HG03354 (cell line): ENCODE results near the gene CAD.
"Not testable (repeated sequence)": the region's sequence is repeated elsewhere in the genome, so short reads cannot be mapped to it uniquely, and the experiment has no call there.

Experiments
- ATAC-seq: cut with Tn5 transposase; IDR thresholded peaks from one replicate; pipeline ENCODE4 v1.9.1; 2021; ENCODE audit warnings: mild to moderate bottlenecking; ENCODE audit not compliant: unreplicated experiment, poor library complexity, severe bottlenecking

CAD gene

DNA sequence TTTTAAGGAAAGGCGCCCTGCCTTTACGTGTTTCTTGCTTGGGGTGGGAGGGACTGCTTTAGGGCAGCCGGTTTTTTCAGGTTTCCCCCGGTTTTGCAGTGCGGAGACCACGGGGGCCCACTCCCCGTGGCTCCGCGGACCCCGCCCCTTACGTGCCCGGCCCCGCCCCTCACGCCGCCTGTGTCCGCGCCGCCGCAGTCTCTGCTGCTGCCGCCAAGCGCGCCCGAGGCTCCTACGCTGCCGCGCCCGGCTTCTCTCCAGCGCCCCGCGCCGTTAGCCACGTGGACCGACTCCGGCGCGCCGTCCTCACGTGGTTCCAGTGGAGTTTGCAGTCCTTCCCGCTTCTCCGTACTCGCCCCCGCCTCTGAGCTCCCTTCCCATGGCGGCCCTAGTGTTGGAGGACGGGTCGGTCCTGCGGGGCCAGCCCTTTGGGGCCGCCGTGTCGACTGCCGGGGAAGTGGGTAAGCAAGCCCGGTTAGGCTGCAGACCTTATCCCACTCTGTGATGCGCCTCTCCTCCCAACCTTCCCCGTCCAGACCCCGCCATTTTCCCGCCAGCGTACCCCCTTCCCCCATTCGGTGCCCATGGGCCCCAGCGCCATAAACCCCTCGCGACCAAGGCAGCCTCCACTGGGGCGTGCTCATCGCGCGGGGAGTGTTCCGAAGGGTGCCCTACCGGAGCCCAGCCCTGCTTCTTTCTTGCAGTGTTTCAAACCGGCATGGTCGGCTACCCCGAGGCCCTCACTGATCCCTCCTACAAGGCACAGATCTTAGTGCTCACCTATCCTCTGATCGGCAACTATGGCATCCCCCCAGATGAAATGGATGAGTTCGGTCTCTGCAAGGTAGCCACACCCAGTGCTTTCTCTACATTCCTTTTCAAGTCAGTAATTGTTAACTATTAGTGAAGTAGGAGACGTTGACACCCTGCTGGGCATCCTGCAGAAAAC lies at the start of gene CAD:
Gene CAD, plus strand, starts transcription at position 197 of the 949 bp plus-strand sequence. Its CDS starts 183 bp downstream, at position 380.
- ATAC-seq: peak; percentile 80

DNA sequence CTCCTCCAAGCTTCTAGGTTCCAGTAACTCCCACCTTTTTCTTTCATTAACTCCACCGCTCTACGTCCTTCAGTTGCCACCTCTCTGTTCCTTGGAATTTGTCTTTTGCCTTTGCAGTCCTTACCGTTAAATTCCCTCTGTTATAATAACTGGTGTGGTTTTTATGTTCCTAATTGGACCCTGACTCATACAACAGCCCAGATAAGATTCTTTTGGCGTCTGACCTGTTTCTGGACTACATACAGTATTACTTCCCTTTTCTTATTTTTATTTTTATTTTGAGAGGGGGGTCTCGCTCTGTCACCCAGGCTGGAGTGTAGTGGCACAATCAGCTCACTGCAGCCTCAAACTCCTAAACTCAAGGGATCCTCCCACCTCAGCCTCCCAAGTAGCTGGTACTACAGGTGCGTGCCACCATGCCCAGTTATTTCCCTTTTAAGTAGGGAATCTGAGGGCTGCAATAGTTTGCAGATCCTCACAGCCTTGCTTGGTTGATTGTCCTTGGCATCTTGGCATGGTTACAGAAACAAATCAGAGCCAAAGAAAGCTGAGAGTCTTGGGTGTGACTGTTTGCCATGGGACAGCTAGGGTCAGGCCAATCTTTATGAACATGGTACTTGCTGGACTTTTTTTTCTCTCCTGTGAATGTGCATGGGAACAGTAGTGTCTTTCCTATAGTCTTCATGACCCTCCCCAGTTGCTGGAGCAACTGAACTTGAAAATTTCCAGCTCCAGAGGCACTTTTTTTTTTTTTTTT lies 46.4 kb upstream of the CAD start:
- ATAC-seq: no peak

DNA sequence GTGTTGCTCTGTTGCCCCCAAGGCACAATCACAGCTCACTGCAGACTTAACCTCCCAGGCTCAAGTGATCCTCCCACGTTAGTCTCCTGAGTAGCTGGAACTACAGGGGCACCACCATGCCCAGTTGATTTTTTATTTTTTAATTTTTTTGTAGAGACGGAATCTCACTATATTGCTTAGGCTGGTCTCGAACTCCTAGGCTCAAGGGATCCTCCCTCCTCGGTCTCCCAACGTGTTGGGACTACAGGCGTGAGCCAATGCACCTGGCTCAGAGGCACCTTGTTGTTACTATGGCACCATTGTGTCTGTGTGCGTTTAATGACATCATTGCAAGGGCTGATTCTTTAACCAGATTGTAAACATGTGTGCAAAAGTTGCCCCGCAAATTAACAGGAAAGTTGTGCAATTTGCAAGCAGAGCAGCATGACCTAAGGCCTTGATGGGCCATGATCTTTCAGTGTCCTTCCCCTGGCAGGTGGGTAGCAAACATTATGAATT lies 45.8 kb upstream of the CAD start:
- no peak for ATAC-seq

DNA sequence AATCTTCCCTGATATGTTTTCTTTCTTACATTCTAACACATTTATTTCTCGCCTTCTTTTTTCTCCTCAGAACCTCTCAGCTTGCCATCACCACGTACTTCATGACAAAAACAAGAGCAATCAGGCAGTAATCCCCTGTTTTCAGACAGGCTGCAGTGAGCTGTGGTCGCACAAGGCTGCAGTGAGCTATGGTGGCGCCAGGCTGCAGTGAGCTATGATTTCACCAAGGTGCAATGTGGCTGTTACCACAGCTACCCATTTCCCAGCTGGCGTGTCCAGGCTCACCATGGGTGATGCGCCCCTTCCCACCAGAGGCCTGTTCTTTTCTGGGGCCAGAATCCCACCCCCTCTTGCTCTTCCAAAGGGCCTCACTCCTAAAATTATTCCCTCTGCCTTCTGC lies 42.5 kb upstream of the CAD start:
- no peak for ATAC-seq

DNA sequence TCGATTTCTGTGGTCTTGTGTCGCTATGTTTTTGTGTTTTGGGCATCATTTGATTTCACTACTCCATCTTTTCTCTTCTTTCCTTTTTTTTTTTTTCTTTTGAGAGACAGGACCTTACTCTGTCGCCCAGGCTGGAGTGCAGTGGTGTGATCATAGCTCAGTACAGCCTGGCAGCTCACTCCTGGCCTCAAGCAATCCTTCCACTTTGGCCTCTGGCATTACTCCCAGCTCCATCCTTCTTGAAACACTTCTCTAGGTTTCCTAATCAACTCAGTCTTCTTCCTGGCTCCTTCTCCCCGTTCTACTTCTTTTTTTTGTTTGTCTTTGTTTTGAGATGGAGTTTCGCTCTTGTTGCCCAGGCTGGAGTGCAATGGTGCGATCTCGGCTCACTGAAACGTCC lies 41.8 kb upstream of the CAD start:
- ATAC-seq: no peak

DNA sequence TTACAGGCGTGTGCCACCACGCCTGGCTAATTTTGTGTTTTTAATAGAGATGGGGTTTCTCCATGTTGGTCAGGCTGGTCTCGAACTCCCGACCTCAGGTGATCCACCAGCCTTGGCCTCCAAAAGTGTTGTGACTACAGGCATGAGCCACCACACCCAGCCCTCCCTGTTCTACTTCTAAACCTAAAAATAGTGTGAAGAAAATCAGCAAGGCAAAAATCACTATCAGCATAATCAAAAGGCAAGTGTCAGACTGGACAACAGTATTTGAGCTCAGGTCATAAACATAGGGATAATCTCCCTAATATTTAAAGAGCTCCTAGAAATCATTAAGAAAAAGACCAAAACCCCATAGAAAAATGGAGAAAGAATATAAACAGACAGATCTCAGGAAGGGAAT lies 41.4 kb upstream of the CAD start:
- not testable (repeated sequence) for ATAC-seq

DNA sequence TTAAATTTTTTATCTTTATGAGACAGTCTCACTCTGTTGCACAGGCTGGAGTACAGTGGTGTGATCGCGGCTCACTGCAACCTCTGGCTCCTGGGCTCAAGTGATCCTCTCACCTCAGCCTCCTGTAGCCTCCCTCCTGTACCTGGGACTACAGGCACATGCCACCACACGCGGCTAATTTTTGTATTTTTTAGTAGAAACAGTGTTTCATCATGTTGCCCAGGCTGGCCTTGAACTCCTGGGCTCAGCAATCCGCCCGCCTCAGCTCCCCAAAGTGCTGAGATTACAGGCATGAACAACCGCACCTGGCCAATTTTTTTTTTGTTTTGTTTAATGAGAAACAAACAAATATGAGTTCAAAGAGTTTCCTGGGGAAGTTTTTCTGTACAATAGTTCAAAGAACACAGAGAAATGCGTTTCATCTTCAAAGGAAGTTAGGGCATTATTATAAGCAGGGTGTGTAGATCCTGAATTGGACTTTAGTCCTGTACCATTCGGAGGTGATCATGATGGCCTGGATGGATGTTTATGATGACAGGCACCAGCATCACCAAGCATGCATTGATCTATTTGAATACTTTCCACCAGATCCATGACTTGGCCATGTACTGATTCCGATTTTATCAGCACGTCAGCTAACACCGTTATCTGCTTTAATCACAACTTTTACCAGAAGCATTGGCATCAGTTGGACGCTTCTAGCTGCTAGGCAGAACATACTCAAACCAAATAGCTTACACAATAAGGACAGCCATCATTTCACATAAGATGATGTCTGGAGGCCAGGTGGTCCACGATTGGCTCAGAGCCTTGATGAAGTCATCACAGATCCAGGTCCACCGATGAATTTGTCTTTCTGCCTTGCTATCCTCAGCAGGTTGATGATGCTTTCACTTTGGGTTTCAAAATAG lies 39.5 kb upstream of the CAD start:
- ATAC-seq: no peak

DNA sequence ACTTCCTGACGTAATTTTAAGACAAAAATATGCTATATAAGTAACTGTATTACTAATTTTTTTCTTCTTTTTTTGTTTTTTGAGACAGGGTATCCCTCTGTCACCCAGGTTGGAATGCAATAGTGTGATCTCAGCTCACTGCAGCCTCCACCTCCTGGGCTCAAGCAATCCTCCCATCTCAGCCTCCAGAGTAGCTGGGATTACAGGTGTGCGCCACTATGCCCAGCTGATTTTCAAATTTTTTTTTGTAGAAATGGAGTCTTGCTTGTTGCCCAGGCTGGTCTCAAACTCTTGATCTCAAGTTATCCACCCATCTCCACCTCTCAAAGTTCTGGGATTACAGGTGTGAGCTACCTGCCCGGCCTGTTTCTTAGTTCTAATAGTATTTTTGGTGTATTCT lies 38.7 kb upstream of the CAD start:
- ATAC-seq: no peak

DNA sequence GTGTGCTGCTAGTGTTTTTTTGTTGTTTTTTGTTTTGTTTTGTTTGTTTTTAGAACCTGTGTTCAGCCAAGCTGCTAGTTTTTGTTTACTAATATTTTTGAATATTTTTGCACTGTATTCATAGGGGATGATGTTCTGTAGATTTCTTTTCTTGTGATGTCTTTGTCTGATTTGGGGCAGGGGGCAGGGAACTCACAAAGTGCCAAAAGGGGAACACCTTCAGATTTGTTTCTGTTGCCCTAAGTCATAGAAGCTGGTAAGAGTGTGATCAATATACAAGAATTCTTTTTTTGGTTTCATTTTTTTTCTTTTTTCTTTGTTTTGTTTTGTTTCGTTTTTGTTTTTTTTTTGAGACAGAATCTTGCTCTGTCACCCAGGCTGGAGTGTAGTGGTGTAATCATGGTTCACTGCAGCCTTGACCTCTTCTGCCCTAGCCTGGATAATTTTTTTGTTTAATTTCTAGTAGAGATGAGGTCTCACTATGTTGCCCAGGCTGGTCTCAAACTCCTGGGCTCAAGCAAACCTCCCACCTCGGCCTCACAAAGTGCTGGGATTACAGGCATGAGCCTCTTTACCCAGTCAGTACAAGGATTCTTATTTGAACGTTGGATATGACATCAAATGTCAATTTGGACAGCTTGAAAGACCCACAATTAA lies 37.7 kb upstream of the CAD start:
- ATAC-seq: no peak

DNA sequence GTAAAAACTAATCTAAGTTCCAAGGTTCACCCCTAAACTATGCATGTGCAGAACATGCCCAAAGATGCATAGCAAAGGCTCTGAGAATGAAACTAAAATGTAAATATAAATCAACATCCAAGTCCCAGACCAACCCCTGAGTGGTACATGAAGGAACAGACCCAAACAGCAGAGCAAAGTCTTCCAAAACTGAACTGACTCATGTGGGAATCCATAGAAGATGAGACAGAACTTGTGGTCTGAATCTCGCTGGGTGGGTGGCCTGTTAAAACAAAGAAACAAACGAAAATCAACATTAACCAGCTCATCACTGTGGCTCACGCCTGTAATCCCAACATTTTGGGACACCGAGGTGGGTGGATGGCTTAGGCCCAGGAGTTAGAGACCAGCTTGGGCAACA lies 34.8 kb upstream of the CAD start:
- no peak for ATAC-seq

DNA sequence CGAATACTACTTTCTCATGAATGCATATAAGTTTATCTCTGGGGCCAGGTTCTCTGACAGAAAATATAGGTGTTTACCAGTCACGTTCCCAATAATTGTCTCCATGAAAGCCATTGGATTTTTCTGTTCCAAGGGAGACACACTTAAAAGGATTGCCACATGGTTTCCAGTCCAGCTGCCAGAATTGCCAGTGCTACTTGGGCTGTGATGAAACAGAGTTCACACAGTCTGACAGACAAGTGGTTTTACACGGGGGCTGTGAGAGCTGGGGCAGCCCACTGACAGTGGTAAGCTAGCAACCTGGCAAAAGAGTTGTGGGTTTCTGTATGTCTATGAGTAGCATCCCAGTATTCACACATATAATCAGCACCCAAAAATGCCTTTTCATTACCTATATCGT lies 33.1 kb upstream of the CAD start:
- ATAC-seq: no peak

DNA sequence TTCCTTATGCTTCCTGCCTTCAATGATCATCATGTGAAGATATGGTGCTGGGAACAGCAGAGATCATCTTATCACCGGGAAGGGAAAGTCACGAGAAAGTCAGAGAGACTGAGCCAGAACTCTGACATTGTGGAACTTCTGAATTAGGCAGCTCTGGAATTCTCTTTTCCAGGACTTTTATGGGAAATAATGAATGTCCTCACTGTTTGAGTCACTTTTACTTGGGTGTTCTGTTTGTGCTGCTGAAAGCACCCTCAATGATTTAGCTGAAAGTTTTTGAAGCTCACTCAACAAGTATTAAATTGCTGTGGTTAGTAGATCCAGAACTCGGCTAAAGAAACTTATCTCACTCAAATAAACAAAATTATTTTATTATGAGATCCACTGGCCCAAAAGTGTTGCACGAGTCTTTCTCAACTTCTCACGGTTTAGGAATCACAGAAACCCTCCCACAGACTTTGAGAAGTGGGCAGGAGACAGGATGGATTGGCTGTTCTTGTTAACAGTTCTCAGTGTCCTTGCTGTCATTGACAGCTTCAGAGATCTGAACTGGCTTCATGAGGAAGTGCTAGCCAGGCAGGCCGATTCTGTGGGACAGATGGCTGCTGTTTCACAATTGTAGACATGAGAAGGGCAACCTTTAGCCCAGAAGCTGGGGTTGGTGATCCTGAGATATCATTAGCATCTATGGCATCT lies 31.7 kb upstream of the CAD start:
- no peak for ATAC-seq

DNA sequence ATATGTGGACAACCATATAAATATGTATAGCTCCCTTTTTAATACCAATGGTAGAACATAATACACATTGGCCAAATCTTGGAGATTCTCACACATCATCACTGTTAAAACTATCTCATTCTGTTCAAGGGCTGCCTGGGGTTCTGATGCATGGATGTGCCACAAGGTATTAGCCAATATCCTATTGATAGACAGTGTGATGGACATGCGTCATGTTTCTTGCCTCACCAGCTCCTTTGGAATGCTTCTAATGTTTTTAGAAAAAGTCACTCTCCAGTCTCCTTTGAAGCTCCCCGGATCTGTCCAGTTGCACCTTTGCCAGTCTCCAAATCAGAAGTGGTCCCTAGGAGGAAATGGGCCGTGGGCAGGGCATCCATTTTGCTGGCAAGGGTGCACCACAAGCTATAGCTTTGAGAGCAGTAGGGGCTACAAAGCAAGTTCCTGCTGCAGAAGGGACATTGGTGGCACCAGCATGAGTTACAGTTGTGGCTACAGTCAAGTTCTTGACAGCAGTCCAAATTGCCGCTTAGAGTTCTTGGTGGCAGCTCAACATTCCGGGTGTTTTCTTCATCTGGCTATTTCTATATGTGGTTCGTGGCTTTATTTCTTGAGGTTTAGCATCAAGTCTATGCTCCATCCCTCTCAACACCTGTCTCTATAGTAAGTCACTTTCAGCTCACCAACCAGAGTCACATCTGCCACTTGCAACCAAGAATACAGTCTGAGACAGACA lies 30.4 kb upstream of the CAD start:
- no peak for ATAC-seq

DNA sequence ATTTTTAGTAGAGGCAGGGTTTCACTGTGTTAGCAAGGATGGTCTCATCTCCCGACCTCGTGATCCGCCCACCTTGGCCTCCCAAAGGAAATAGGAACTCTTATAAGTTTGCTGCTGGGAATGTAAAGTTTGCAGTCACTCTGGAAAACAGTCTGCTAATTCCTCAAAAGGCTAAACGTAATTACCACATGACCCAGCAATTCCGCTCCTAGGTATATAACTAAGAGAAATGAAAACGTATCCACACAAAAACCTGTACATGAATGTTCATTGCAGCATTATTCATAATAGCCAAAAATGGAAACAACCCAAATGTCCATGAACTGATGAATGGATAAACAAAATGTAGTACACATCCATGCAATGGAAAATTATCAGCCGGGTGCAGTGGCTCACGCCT lies 27.2 kb upstream of the CAD start:
- ATAC-seq: no peak

DNA sequence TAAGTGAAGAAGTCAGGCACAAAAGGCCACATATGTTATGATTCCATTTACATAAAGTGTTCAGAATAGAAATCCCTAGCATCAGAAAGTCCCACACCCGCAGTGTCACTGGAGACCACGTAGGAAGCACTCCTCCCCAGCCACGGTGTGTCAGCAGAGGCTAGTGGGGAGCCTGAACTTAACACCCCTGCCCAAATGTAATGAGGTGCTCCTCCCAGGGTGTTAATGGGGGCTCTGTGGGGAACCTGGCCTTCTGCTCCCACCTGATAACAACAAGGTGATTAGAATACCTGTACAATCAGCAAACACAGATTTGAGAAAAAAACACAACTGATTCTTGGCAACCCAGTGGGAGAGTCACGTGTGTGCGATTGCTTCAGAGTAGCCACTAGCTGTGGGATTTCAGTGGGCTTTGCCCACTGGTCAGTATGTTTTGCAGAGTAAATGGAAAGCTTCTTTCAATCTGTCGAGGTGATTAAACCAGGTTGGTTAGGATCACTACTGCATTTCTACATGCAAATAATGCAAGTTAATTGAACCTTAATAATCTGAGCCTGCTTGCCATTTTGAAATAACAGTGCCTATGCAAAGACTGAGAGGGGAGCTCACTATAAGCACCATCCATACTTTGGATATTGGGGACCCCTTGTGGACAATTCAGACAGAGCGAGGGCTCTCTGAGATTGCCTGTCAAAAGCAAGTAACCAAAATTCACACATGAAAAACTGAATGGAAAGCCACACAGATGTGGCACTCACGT lies 25.9 kb upstream of the CAD start:
- no peak for ATAC-seq

DNA sequence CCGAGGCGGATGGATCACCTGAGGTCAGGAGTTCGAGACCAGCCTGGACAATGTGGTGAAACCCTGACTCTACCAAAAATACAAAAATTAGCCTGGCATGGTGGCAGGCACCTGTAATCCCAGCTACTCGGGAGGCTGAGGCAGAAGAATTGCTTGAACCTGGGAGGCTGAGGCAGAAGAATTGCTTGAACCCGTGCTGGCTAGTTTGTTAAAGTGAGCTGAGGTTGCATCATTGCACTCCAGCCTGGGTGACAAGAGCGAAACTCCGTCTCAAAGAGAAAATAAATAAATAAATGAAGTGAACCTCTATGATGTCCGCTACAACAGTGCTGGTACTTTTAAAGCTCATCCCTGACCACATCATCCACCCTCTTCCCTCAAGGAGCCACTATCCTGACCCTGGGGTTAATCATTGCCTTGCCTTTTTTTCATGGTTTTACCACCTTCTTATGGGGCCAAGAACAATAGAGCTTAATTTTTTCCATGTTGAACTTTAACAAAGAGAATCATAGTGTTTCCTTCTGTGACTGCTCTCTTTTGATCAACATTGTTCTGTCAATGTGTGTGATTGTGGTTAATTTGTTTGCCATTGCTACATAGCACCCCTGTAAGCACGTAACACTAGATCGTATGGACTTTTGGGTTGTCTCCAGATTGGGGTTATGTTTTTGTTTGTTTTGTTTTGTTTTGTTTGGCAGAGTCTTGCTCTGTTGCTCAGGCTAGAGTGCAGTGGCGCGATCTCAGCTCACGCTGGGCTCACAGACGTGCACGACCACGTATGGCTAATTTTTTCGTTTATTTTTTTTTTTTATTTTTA lies 22.4 kb upstream of the CAD start:
- ATAC-seq: no peak

DNA sequence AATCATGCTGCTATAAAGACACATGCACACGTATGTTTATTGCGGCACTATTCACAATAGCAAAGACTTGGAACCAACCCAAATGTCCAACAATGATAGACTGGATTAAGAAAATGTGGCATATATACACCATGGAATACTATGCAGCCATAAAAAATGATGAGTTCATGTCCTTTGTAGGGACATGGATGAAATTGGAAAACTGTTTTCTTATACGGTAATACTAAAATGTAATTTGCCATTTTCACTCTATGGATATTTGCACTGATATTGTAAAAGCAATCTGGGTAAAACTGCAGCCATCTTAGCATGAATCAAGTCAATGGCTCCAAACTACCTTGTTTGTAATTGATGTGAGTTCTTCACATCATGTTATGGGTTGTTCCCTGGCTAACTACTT lies 21.4 kb upstream of the CAD start:
- not testable (repeated sequence) for ATAC-seq
